CD4-positive, alpha-beta memory T cell (primary cell): ENCODE measurements around the gene ITPA. TPM values are rescaled to one million over a fixed set of nuclear protein-coding genes. Genes with fewer than 3 reads are reported as not detected.
"Not testable (repeated sequence)": the region's sequence is repeated elsewhere in the genome, so short reads cannot be mapped to it uniquely, and the experiment has no call there.

Experiments used
- CTCF ChIA-PET: fragments of 350-600 bp; sonication (Branson Sonifier 250); formaldehyde crosslinking; loops from one replicate; lab custom pipeline; 2021; ENCODE audit warnings: inconsistent platforms; ENCODE audit not compliant: partially characterized antibody; lab: Charles Lee
- POLR2A ChIA-PET: fragments of 350-600 bp; sonication (Branson Sonifier 250); formaldehyde crosslinking; loops from one replicate; lab custom pipeline; 2021; ENCODE audit not compliant: partially characterized antibody; lab: Charles Lee
- DNase-seq, 5 donors: peaks; one replicate each; pipeline versions ENCODE4 v3.0.0 to v3.0.0-alpha.2; 2020 to 2022; ENCODE audit warnings: mixed read lengths in 1 of 5
- H3K27ac ChIP-seq: one replicate; pipeline ENCODE4 v1.7.0; 2013; ENCODE audit warnings: low read depth, low read length
- H3K27me3 ChIP-seq: 2 replicates; pipeline ENCODE4 v1.7.0; 2013; ENCODE audit warnings: mild to moderate bottlenecking, low read length, moderate library complexity; ENCODE audit not compliant: insufficient read depth
- H3K36me3 ChIP-seq: 2 replicates; pipeline ENCODE4 v1.7.0; 2013; ENCODE audit warnings: mild to moderate bottlenecking, low read length, moderate library complexity; ENCODE audit not compliant: insufficient read depth
- H3K4me1 ChIP-seq: 2 replicates; pipeline ENCODE4 v1.7.0; 2013; ENCODE audit warnings: mild to moderate bottlenecking, low read length, moderate library complexity; ENCODE audit not compliant: insufficient read depth
- H3K4me3 ChIP-seq, 2 donors: one replicate each; pipeline ENCODE4 v1.7.0; 2013; ENCODE audit warnings: low read length in 2 of 2, mild to moderate bottlenecking in 1 of 2
- H3K9me3 ChIP-seq, 2 donors: one replicate each; pipeline ENCODE4 v1.7.0; 2013; ENCODE audit warnings: low read length in 2 of 2, control low read depth in 1 of 2; ENCODE audit not compliant: control insufficient read depth in 1 of 2
- H3K27ac Mint-ChIP-seq, 7 donors: one replicate each; pipeline ENCODE4 v1.8.0; 2020 to 2021; ENCODE audit warnings: mixed read lengths in 7 of 7, mild to moderate bottlenecking in 6 of 7, inconsistent platforms in 3 of 7, moderate library complexity in 3 of 7
- H3K27me3 Mint-ChIP-seq, 2 donors: one replicate each; pipeline ENCODE4 v1.8.0; 2020 to 2021; ENCODE audit warnings: mixed read lengths in 2 of 2
- H3K36me3 Mint-ChIP-seq, 2 donors: one replicate each; pipeline ENCODE4 v1.8.0; 2020 to 2021; ENCODE audit warnings: mixed read lengths in 2 of 2, inconsistent platforms in 1 of 2, mild to moderate bottlenecking in 1 of 2
- H3K4me1 Mint-ChIP-seq, 4 donors: one replicate each; pipeline ENCODE4 v1.8.0; 2020 to 2021; ENCODE audit warnings: mixed read lengths in 4 of 4, mild to moderate bottlenecking in 1 of 4
- H3K4me3 Mint-ChIP-seq, 8 donors: one replicate each; pipeline ENCODE4 v1.8.0; 2020 to 2021; ENCODE audit warnings: mixed read lengths in 8 of 8, mild to moderate bottlenecking in 7 of 8, moderate library complexity in 6 of 8, inconsistent platforms in 3 of 8
- H3K9me3 Mint-ChIP-seq, 8 donors: one replicate each; pipeline ENCODE4 v1.8.0; 2020 to 2021; ENCODE audit warnings: mixed read lengths in 8 of 8, mild to moderate bottlenecking in 5 of 8, inconsistent platforms in 3 of 8, moderate library complexity in 1 of 8
- intact Hi-C: fragments of 100-400 bp; cut with micrococcal nuclease; formaldehyde crosslinking; loops from one replicate; pipeline ENCODE4 v1.15.1; 2023
- polyA plus RNA-seq, 2 donors: library from polyadenylated mRNA; unstranded; fragments of 300-500 nt; fragmentation: Illumina TruSeq; gene quantifications; one replicate each; pipeline ENCODE4 v1.2.3, GENCODE V29; 2021
- total RNA-seq, 2 experiments: library from RNA; stranded (reverse); gene quantifications; one replicate each; pipeline ENCODE4 v1.2.3, GENCODE V29; 2021

Gene ITPA
- total and polyA plus RNA-seq, 4 experiments from 2014 or later: 46.7 to 75.9 (median 47.4) TPM

GRCh38 chr20:3182429-3182828 lies 26.9 kb upstream of the ITPA start:
- ChIA-PET CTCF (interaction anchor here (0.7 kb wide), 1 partner anchor 36 kb away, joined by 3 read pairs; no protein-coding TSS in a partner anchor), POLR2A (interaction anchor here (0.7 kb wide), 1 partner anchor 81 kb away, joined by 3 read pairs; no protein-coding TSS in a partner anchor)
- H3K27me3 Mint-ChIP-seq, H3K4me1 ChIP-seq, H3K4me3 Mint-ChIP-seq, DNase-seq, H3K27ac Mint-ChIP-seq, H3K27me3 ChIP-seq, intact Hi-C loops, H3K9me3 ChIP-seq, H3K4me1 Mint-ChIP-seq, H3K9me3 Mint-ChIP-seq, H3K4me3 ChIP-seq, H3K36me3 Mint-ChIP-seq, H3K27ac ChIP-seq, H3K36me3 ChIP-seq: not testable (repeated sequence)

DNA sequence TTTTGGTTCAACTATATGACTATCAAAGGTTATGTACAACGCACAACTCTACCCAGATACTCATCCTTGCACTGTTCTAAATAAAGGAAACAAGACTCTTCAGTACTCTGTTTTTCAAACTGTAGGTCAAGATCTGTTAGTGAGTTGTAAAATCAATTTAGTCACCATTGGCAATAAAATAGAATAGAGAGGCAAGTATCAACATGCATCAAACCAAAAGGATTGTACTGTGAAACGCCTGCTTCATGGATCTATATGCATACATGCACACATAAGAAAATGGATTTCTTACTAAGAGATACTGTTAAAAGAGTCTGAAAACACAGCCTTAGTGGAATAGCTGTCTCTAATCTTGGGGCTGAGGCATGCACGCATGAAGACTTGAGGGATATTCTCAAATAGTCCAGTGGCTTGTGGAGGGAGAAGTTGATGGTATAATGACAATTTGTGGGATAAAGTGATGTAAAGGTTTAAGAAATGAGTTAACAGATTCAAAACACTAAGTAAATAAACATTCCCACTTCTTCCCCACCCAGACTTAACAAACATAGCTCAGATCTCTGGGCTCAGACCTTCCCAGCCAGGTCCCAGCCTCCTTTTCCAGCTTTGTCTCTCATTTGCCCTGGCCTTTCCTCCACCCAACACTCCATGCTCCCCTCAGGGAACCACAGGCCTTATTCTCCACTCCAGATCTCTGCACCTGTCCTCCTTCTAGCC lies 25.2 kb upstream of the ITPA start:
- H3K36me3 ChIP-seq: no peaks in the 10 kb centered on the region
- intact Hi-C loops: no loop called here
- H3K27ac ChIP-seq: no peak overlapping the region
- H3K4me1 Mint-ChIP-seq: peaks cover 0 to 1% (median 0%) of the 10 kb centered on the region in 4 donors
- no peaks in the 10 kb centered on the region for H3K9me3 Mint-ChIP-seq
- H3K4me3 ChIP-seq: no peak overlapping the region
- H3K27me3 Mint-ChIP-seq: no peaks in the 10 kb centered on the region
- H3K4me3 Mint-ChIP-seq: no peak overlapping the region
- POLR2A ChIA-PET: interaction anchor here (0.8 to 1.8 kb wide), 2 partner anchors 19 to 27 kb away, joined by 3 to 5 read pairs; no protein-coding TSS in a partner anchor
- peaks cover 0 to 3% of the 10 kb centered on the region in 2 donors for H3K36me3 Mint-ChIP-seq
- H3K9me3 ChIP-seq: no peaks in the 10 kb centered on the region
- peak overlapping the region in 2 of 7 donors; percentile 51 to 82 for H3K27ac Mint-ChIP-seq
- no peaks in the 10 kb centered on the region for H3K27me3 ChIP-seq
- DNase-seq: no peak
- CTCF ChIA-PET: interaction anchor here (1.3 kb wide), 1 partner anchor 17 kb away, joined by 3 read pairs; no protein-coding TSS in a partner anchor
- H3K4me1 ChIP-seq: no peaks in the 10 kb centered on the region

DNA sequence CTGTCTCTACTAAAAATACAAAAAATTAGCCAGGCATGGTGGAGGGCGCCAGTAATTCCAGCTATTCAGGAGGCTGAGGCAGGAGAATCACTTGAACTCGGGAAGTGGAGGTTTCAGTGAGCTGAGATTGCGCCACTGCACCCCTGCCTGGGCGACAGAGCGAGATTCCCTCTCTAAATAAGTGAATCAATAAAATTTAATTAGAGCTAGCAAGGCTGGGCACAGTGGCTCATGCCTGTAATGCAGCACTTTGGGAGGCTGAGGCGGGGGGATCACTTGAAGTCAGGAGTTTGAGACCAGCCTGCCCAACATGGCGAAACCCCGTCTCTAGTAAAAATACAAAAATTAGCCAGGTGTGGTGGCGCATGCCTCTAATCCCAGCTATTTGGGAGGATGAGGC lies 21.4 kb upstream of the ITPA start:
- CTCF ChIA-PET: interaction anchor here (1.3 kb wide), 1 partner anchor 52 kb away, joined by 3 read pairs; no protein-coding TSS in a partner anchor
- H3K27me3 ChIP-seq, POLR2A ChIA-PET, intact Hi-C loops, DNase-seq, H3K4me1 Mint-ChIP-seq, H3K4me1 ChIP-seq, H3K9me3 ChIP-seq, H3K4me3 Mint-ChIP-seq, H3K27ac Mint-ChIP-seq, H3K4me3 ChIP-seq, H3K27ac ChIP-seq, H3K9me3 Mint-ChIP-seq, H3K27me3 Mint-ChIP-seq: not testable (repeated sequence)
- H3K36me3 ChIP-seq: peaks cover 26% of the 10 kb centered on the region
- H3K36me3 Mint-ChIP-seq: peaks cover 29 to 38% of the 10 kb centered on the region in 2 donors

DNA sequence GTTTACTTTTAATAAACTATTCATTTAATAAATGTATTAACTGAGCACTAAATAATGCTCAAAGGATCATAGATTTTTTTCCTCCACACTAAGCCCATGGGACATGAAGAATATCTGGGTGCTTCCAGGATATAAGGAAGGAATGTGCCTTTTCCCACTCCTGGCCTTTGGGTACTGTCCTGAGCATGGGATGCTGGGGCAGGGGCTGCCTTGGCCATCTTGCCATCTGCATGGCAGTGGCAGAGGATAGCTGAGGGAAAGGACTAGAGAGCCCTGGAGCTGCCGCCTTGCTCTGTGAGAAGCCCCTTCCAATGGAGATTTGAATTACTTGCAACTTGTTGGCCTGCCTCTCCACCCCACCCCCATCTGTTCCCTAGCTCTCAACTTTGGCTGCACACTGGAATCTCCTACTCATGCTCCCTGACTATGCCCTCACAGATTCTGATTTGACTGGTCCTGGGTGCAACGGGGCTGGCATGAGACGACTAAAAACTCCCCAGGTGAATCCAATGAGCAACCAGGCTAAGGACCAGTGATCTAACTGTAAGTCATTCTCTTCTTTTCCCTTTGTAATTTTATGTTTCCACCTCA lies 20.4 kb upstream of the ITPA start:
- CTCF ChIA-PET: no interaction called here
- Mint-ChIP-seq H3K9me3 (no peaks in the 10 kb centered on the region), H3K36me3 (peaks cover 31 to 40% of the 10 kb centered on the region in 2 donors), H3K27ac (peak overlapping the region in 6 of 7 donors; percentile 26 to 72 (median 55)), H3K4me3 (no peak overlapping the region), H3K27me3 (no peaks in the 10 kb centered on the region), H3K4me1 (peaks cover 0 to 4% (median under 1%) of the 10 kb centered on the region in 4 donors)
- no peaks in the 10 kb centered on the region for H3K9me3 ChIP-seq
- H3K36me3 ChIP-seq: peaks cover 34% of the 10 kb centered on the region
- POLR2A ChIA-PET: no interaction called here
- no peaks in the 10 kb centered on the region for H3K4me1 ChIP-seq
- no peak overlapping the region for H3K27ac ChIP-seq
- DNase-seq: no peak
- intact Hi-C loops: no loop called here
- no peaks in the 10 kb centered on the region for H3K27me3 ChIP-seq
- no peak overlapping the region for H3K4me3 ChIP-seq

DNA sequence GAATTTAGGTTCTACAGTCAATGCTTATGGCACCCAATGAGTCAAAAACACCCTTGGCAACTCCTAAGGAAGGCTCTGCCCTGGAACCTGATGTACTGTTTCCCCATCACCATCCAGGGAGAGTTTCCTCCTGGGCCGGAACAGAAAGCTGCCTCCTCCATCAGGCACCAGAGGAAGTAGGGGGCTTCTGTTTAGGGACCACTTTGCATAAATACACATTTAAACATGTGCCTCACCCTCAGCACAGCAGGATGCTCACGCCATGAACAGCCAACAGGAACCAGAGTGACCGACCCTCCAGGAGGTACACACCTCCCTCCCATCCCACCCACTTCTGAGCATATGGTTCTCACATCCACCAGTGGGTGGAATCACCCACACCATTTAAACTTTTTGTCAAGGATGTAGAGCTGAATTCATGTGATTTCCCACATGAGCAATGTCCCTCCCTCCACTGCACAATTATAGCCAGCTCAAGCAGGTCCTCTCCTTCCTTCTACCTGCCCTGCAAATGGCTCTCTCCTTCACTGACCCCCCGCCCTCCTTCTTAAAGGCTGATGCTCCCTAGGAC lies 19.7 kb upstream of the ITPA start:
- no peak for DNase-seq
- POLR2A ChIA-PET: interaction anchor here (0.6 kb wide), 1 partner anchor 136 kb away, joined by 3 read pairs; no protein-coding TSS in a partner anchor
- no peak overlapping the region for H3K4me3 Mint-ChIP-seq
- H3K27me3 Mint-ChIP-seq: no peaks in the 10 kb centered on the region
- peaks cover 41% of the 10 kb centered on the region for H3K36me3 ChIP-seq
- CTCF ChIA-PET: interaction anchor here (0.8 kb wide), 1 partner anchor 29 kb away, joined by 3 read pairs; no protein-coding TSS in a partner anchor
- H3K9me3 Mint-ChIP-seq: no peaks in the 10 kb centered on the region
- peaks cover 31 to 46% of the 10 kb centered on the region in 2 donors for H3K36me3 Mint-ChIP-seq
- peaks cover 0 to 4% (median 0%) of the 10 kb centered on the region in 4 donors for H3K4me1 Mint-ChIP-seq
- H3K27ac Mint-ChIP-seq: peak overlapping the region; percentile 32 to 83 (median 43)
- no peaks in the 10 kb centered on the region for H3K9me3 ChIP-seq
- H3K27me3 ChIP-seq: no peaks in the 10 kb centered on the region
- intact Hi-C loops: no loop called here
- no peak overlapping the region for H3K27ac ChIP-seq
- H3K4me3 ChIP-seq: no peak overlapping the region
- no peaks in the 10 kb centered on the region for H3K4me1 ChIP-seq

- Mint-ChIP-seq H3K27ac (peak overlapping the region in 1 of 7 donors; percentile 3), H3K36me3 (peaks cover 37 to 55% of the 10 kb centered on the region in 2 donors), H3K4me3 (no peak overlapping the region), H3K9me3 (no peaks in the 10 kb centered on the region), H3K27me3 (no peaks in the 10 kb centered on the region), H3K4me1 (peaks cover 0 to 9% (median under 1%) of the 10 kb centered on the region in 4 donors)
- no peak overlapping the region for H3K27ac ChIP-seq
- DNase-seq: no peak
- H3K27me3 ChIP-seq: no peaks in the 10 kb centered on the region
- ChIA-PET POLR2A (interaction anchor here (0.5 to 1.3 kb wide), 3 partner anchors 13 to 77 kb away, joined by 3 to 4 read pairs (median 3); no protein-coding TSS in a partner anchor), CTCF (interaction anchor here (0.8 kb wide), 1 partner anchor 28 kb away, joined by 3 read pairs; no protein-coding TSS in a partner anchor)
- peaks cover 51% of the 10 kb centered on the region for H3K36me3 ChIP-seq
- no peak overlapping the region for H3K4me3 ChIP-seq
- intact Hi-C loops: no loop called here
- no peaks in the 10 kb centered on the region for H3K9me3 ChIP-seq
- no peaks in the 10 kb centered on the region for H3K4me1 ChIP-seq
Measured at GRCh38 chr20:3190681-3191111, 18.6 kb upstream of the ITPA start.
